NCI-H1417 treated with DMSO at 0.1 percent for 48 hours (cell line): ENCODE data around the gene CMC1.
"Not testable (repeated sequence)": the region's sequence is repeated elsewhere in the genome, so short reads cannot be mapped to it uniquely, and the experiment has no call there.

Experiments
- DNase-seq: peaks from one replicate; lab custom pipeline; 2025; lab: John Stamatoyannopoulos, UW

The CMC1 gene

GRCh38 chr3:28244491-28244890, 3.1 kb downstream of the CMC1 start:
- no peak for DNase-seq

- no peak for DNase-seq
Measured at GRCh38 chr3:28247286-28247685, 5.9 kb downstream of the CMC1 start.

GRCh38 chr3:28250999-28251398, 9.6 kb downstream of the CMC1 start:
- no peak for DNase-seq

GRCh38 chr3:28252001-28252431, 10.6 kb downstream of the CMC1 start:
- DNase-seq = no peak

GRCh38 chr3:28253040-28253715, 11.8 kb downstream of the CMC1 start:
- no peak for DNase-seq

- DNase-seq = no peak
Measured at GRCh38 chr3:28262001-28262400, 20.6 kb downstream of the CMC1 start.

GRCh38 chr3:28265641-28266040, 24.2 kb downstream of the CMC1 start:
- no peak for DNase-seq

GRCh38 chr3:28267984-28268849, 26.8 kb downstream of the CMC1 start:
- no peak for DNase-seq

- no peak for DNase-seq
Measured at GRCh38 chr3:28268989-28269388, 27.6 kb downstream of the CMC1 start.

- not testable (repeated sequence) for DNase-seq
Measured at GRCh38 chr3:28269884-28270283, 28.5 kb downstream of the CMC1 start.

- no peak for DNase-seq
Measured at GRCh38 chr3:28273837-28274236, 32.4 kb downstream of the CMC1 start.

- no peak for DNase-seq
Measured at GRCh38 chr3:28278918-28279317, 37.5 kb downstream of the CMC1 start.

GRCh38 chr3:28279770-28280169, 38.4 kb downstream of the CMC1 start:
- no peak for DNase-seq

GRCh38 chr3:28280781-28281180, 39.4 kb downstream of the CMC1 start:
- DNase-seq = no peak

GRCh38 chr3:28286595-28286994, 45.2 kb downstream of the CMC1 start:
- DNase-seq = no peak

- no peak for DNase-seq
Measured at GRCh38 chr3:28287046-28287445, 45.6 kb downstream of the CMC1 start.

- DNase-seq = no peak
Measured at GRCh38 chr3:28290863-28291300, 49.5 kb downstream of the CMC1 start.

GRCh38 chr3:28291577-28291976, 50.2 kb downstream of the CMC1 start:
- no peak for DNase-seq

- no peak for DNase-seq
Measured at GRCh38 chr3:28292622-28293021, 51.2 kb downstream of the CMC1 start.

GRCh38 chr3:28294667-28295413, 53.4 kb downstream of the CMC1 start:
- no peak for DNase-seq

- DNase-seq = no peak
Measured at GRCh38 chr3:28295898-28296490, 54.6 kb downstream of the CMC1 start.

GRCh38 chr3:28299705-28300104, 58.3 kb downstream of the CMC1 start:
- DNase-seq = no peak
